Testis (tissue), 2 donors: ENCODE data around the gene PXDC1.

Experiments used
- POLR2A ChIP-seq: fragments of 450-650 bp; IDR thresholded peaks from one replicate; pipeline ENCODE4 v1.6.1; 2017; ENCODE audit warnings: antibody characterized with exemption, mild to moderate bottlenecking, moderate library complexity
- TF ChIP-seq, protein P1 (sequence below), 3 experiments: fragments of 450-650 bp in 2 of 3; fragments of 200-600 bp in 1 of 3; sonication (generic) in 1 of 3; IDR thresholded peaks; one replicate each; pipeline ENCODE4 v1.5.1; 2016 to 2019; ENCODE audit warnings: antibody characterized with exemption in 3 of 3, mild to moderate bottlenecking in 2 of 3, moderate library complexity in 1 of 3

DNA sequence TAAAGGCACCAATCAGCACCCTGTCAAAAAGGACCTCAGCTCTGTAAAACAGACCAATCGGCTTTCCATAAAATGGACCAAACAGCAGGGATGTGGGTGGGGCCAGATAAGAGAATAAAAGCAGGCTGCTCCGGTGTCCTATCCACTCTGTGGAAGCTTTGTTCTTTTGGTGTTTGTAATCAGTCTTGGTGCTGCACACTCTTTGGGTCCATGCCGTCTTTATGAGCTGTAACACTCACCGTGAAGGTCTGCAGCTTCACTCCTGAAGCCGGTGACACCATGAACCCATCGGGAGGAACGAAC lies 7.3 kb upstream of the PXDC1 start:
- TF ChIP-seq, protein P1, sequence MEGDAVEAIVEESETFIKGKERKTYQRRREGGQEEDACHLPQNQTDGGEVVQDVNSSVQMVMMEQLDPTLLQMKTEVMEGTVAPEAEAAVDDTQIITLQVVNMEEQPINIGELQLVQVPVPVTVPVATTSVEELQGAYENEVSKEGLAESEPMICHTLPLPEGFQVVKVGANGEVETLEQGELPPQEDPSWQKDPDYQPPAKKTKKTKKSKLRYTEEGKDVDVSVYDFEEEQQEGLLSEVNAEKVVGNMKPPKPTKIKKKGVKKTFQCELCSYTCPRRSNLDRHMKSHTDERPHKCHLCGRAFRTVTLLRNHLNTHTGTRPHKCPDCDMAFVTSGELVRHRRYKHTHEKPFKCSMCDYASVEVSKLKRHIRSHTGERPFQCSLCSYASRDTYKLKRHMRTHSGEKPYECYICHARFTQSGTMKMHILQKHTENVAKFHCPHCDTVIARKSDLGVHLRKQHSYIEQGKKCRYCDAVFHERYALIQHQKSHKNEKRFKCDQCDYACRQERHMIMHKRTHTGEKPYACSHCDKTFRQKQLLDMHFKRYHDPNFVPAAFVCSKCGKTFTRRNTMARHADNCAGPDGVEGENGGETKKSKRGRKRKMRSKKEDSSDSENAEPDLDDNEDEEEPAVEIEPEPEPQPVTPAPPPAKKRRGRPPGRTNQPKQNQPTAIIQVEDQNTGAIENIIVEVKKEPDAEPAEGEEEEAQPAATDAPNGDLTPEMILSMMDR (IDR thresholded peaks at IDR 0.05): no peak
- TF ChIP-seq POLR2A: no peak
